ENCODE measurements around the gene SERTAD3. TPM values are rescaled to one million over a fixed set of nuclear protein-coding genes. Genes with fewer than 3 reads are reported as not detected.

The SERTAD3 gene
- total and polyA plus RNA-seq, 11 donors = 17.6 to 38.7 (median 26.0) TPM

DNA sequence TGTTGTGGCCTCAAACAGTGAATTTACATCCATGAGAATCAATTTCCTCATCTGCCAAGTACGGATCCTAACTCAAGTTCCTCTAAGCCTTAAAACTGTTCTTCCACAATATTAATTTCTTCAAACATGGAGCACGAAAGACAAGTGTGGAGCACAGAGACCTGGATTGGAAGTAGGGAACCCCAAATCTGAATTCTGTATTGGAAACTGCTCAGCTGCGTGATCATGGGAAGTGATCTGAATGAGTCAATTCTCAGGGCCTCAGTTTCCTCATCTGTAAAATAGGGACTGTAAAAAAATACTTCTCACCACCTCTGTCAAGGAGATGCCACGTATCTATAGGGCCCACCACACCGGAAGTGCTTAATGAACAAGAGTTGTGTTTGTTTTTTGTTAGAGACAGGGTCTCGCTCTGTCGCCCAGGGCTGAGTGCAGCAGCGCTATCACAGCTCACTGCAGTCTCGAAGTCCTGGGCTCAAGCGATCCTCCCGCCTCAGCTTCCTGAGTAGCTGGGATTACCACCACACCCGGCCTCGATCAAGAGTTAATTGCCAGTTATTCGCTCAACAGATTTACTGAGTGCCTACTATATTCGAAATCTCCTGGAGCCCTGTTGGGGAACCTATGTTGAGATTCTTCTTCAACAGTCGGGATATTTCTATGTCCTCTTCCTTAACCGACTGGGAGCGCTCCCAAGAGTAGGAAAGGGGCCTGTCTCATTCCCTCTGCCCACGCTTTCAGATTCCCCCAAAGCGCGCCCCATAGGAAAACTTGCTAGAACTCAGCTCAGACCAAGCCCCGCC is 1.6 kb downstream of the SERTAD3 start:
- Histone ChIP-seq H3K36me3 (peaks cover 0 to 34% (median 25%) of the 10 kb centered on the region in 9 donors), H3K9me3 (no peaks in the 10 kb centered on the region), H3K4me3 (peak overlapping the region; percentile 13 to 99 (median 90)), H3K4me1 (peaks cover 5 to 31% (median 23%) of the 10 kb centered on the region in 12 donors), H3K27ac (peak overlapping the region; percentile 1 to 100 (median 98)), H3K27me3 (no peaks in the 10 kb centered on the region)
- TF ChIP-seq POLR2A (IDR thresholded peaks at IDR 0.05) = no peak
- TF ChIP-seq CTCF (IDR thresholded peaks at IDR 0.05) = no peak
- WGBS, 4 donors = 20 to 25% (median 21%) methylated on average over 20 to 22 of the region's 22 CpGs
- DNase-seq (no peak), ATAC-seq (no peak)
- intact Hi-C loops (cut with DNase I) = loop anchor here in 6 of 10 donors (1.0 to 5.0 kb wide), 7 partner anchors 8 to 95 kb away; partner anchors contain the start of genes SERTAD1 (in 2 of the 6), C19orf47 (in 1 of the 6) and PLD3 (in 1 of the 6)

GRCh38 chr19:40441719-40442253 is 2.3 kb downstream of the SERTAD3 start:
- H3K27ac ChIP-seq = peak overlapping the region in 9 of 12 donors; percentile 74 to 100 (median 99)
- TF ChIP-seq CTCF (IDR thresholded peaks at IDR 0.05) (no peak), POLR2A (IDR thresholded peaks at IDR 0.05) (no peak)
- peak overlapping the region in 4 of 12 donors; percentile 68 to 95 (median 86) for H3K4me3 ChIP-seq

GRCh38 chr19:40438284-40438683 is 5.9 kb downstream of the SERTAD3 start:
- peak overlapping the region in 1 of 12 donors; percentile 35 for H3K27ac ChIP-seq

More at GRCh38 chr19:40441719-40442253, 2.3 kb downstream of the SERTAD3 start:
- Histone ChIP-seq H3K4me1 (peaks cover 5 to 31% (median 23%) of the 10 kb centered on the region in 12 donors), H3K9me3 (no peaks in the 10 kb centered on the region), H3K36me3 (peaks cover 0 to 28% (median 22%) of the 10 kb centered on the region in 9 donors), H3K27me3 (no peaks in the 10 kb centered on the region)
- WGBS, 4 donors = 77 to 80% (median 78%) methylated on average over 8 to 11 of the region's 11 CpGs
- ATAC-seq = no peak
- no peak for DNase-seq
- intact Hi-C loops (cut with DNase I) = loop anchor here in 4 of 10 donors (2.0 to 5.0 kb wide), 3 partner anchors 15 to 94 kb away; partner anchors contain the start of genes C19orf47 (in 1 of the 4) and PLD3 (in 1 of the 4)

More at GRCh38 chr19:40438284-40438683, 5.9 kb downstream of the SERTAD3 start:
- peaks cover 0 to 28% (median 22%) of the 10 kb centered on the region in 9 donors for H3K36me3 ChIP-seq
- peak in 1 of 5 donors; percentile 10 for DNase-seq
- H3K4me3 ChIP-seq = no peak overlapping the region
- WGBS, 4 donors = 91 to 95% (median 95%) methylated on average over 3 of the region's 3 CpGs
- H3K27me3 ChIP-seq = no peaks in the 10 kb centered on the region
- TF ChIP-seq POLR2A (IDR thresholded peaks at IDR 0.05) (no peak), CTCF (IDR thresholded peaks at IDR 0.05) (no peak)
- ATAC-seq = no peak
- no peaks in the 10 kb centered on the region for H3K9me3 ChIP-seq
- intact Hi-C loops (cut with DNase I) = no loop called here
- peaks cover 5 to 37% (median 25%) of the 10 kb centered on the region in 12 donors for H3K4me1 ChIP-seq
